ENCODE data around the gene SCN7A.
"Not testable (repeated sequence)": the region's sequence is repeated elsewhere in the genome, so short reads cannot be mapped to it uniquely, and the experiment has no call there.

The SCN7A gene

DNA sequence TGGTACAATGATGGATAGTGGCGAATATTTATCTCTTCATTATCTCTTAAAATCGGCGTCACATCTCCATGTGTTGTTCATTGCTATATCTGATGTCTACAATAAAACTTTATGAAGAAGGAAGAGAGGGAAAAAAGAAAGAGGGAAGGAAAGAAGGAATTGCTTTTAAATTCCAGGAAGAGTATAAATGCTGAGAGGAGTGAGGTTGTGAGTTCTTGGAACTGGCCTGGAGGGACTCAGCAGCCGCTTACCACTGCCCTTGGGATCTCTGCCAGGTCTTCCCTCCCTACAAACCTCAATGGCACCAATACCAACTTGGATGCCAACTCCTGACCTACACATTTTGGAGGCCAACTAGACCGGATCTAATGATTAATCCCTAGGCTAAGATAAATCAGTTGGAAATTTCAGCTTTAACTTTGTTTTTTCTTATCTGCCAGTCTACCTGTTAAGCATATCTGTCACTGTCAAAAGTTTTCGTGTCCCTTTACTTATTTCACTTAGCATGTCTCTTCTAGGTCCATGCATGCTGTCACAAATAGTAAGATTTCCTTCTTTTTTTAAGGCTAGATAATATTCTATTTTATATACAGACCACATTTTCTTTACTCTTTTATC lies 128.1 kb downstream of the SCN7A start:
- DNase-seq (ENCODE audit: low read depth) = no peak
- H3K4me3 ChIP-seq (ENCODE audit: low read depth, low read length) = no peak overlapping the region
- TF ChIP-seq, protein P1, sequence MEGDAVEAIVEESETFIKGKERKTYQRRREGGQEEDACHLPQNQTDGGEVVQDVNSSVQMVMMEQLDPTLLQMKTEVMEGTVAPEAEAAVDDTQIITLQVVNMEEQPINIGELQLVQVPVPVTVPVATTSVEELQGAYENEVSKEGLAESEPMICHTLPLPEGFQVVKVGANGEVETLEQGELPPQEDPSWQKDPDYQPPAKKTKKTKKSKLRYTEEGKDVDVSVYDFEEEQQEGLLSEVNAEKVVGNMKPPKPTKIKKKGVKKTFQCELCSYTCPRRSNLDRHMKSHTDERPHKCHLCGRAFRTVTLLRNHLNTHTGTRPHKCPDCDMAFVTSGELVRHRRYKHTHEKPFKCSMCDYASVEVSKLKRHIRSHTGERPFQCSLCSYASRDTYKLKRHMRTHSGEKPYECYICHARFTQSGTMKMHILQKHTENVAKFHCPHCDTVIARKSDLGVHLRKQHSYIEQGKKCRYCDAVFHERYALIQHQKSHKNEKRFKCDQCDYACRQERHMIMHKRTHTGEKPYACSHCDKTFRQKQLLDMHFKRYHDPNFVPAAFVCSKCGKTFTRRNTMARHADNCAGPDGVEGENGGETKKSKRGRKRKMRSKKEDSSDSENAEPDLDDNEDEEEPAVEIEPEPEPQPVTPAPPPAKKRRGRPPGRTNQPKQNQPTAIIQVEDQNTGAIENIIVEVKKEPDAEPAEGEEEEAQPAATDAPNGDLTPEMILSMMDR (IDR thresholded peaks at IDR 0.05; ENCODE audit: low read depth, low read length, missing control alignments) = no peak

- no peak for DNase-seq (ENCODE audit: low read depth)
- TF ChIP-seq, protein P1 (IDR thresholded peaks at IDR 0.05; ENCODE audit: low read depth, low read length, missing control alignments) = no peak
- no peak overlapping the region for H3K4me3 ChIP-seq (ENCODE audit: low read depth, low read length)
These were observed 128.8 kb downstream of the SCN7A start for GRCh38 chr2:166365239-166365638.

GRCh38 chr2:166364476-166365161 lies 129.4 kb downstream of the SCN7A start:
- no peak for DNase-seq (ENCODE audit: low read depth)
- H3K4me3 ChIP-seq (ENCODE audit: low read depth, low read length) = no peak overlapping the region
- TF ChIP-seq, protein P1 (IDR thresholded peaks at IDR 0.05; ENCODE audit: low read depth, low read length, missing control alignments) = no peak

- TF ChIP-seq, protein P1 (IDR thresholded peaks at IDR 0.05; ENCODE audit: low read depth, low read length, missing control alignments) = peak; percentile 26
- no peak overlapping the region for H3K4me3 ChIP-seq (ENCODE audit: low read depth, low read length)
- no peak for DNase-seq (ENCODE audit: low read depth)
These were observed 132.5 kb downstream of the SCN7A start for GRCh38 chr2:166361351-166362153.

DNA sequence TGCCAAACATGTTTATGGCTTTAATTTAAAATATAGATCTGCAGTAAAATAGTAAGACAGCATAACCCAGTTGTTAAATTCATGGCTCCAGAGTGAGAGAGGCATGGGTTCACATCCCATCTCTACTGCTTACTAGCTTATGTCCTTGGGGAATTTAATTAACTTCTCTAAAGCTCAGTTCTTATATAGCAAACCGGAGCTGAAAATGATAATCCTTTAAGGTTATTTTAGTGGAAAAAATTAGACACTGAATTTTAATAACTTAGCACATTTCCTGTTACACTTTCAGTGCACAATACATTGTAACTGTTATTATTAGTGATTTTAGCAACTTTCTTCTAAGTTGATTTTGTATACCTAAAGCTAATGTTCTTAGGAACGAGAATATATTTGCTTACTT lies 133.1 kb downstream of the SCN7A start:
- DNase-seq (ENCODE audit: low read depth) = no peak
- TF ChIP-seq, protein P1 (IDR thresholded peaks at IDR 0.05; ENCODE audit: low read depth, low read length, missing control alignments) = no peak
- H3K4me3 ChIP-seq (ENCODE audit: low read depth, low read length) = no peak overlapping the region

- TF ChIP-seq, protein P1 (IDR thresholded peaks at IDR 0.05; ENCODE audit: low read depth, low read length, missing control alignments) = no peak
- no peak overlapping the region for H3K4me3 ChIP-seq (ENCODE audit: low read depth, low read length)
- DNase-seq (ENCODE audit: low read depth) = no peak
These were observed 133.6 kb downstream of the SCN7A start for GRCh38 chr2:166360426-166360825.

GRCh38 chr2:166357950-166358321 lies 136.1 kb downstream of the SCN7A start:
- DNase-seq (ENCODE audit: low read depth); H3K4me3 ChIP-seq (ENCODE audit: low read depth, low read length): not testable (repeated sequence)
